K562 (cell line): ENCODE data around the gene RBPJ. TPM values are rescaled to one million over a fixed set of nuclear protein-coding genes. Genes with fewer than 3 reads are reported as not detected.

ENCODE experiments used
- CLOCK ChIP-seq: fragments of 250-450 bp; sonication (Bioruptor Pico); IDR thresholded peaks from 2 replicates; pipeline ENCODE4 v1.4.0; 2020; ENCODE audit warnings: mild to moderate bottlenecking, moderate library complexity, borderline replicate concordance
- DEAF1 ChIP-seq: fragments of 450-650 bp; formaldehyde crosslinking; IDR thresholded peaks from 2 replicates; pipeline ENCODE4 v1.4.0; 2020; ENCODE audit warnings: mild to moderate bottlenecking, moderate library complexity
- HNRNPK ChIP-seq: fragments of 200-400 bp; formaldehyde crosslinking; IDR thresholded peaks from one replicate; pipeline ENCODE4 v1.6.1; 2018; ENCODE audit warnings: mild to moderate bottlenecking, low read depth, low read length; ENCODE audit not compliant: poor library complexity, severe bottlenecking
- KLF13 ChIP-seq: fragments of 450-650 bp; IDR thresholded peaks from 2 replicates; pipeline ENCODE4 v1.6.1; 2016; ENCODE audit warnings: missing genetic modification characterization, low read depth, mild to moderate bottlenecking, missing compliant biosample characterization, moderate library complexity, borderline replicate concordance
- MAFG ChIP-seq: fragments of 450-650 bp; conservative IDR thresholded peaks from 2 replicates; pipeline ENCODE4 v1.6.1; 2016; ENCODE audit warnings: missing genetic modification characterization, missing compliant biosample characterization
- NCOA2 ChIP-seq, 2 experiments: fragments of 450-650 bp; IDR thresholded peaks; 2 replicates each; pipeline ENCODE4 v1.6.1; 2018; ENCODE audit warnings: mild to moderate bottlenecking in 2 of 2, moderate library complexity in 1 of 2; ENCODE audit not compliant: partially characterized antibody in 2 of 2
- PHTF2 ChIP-seq: fragments of 250-450 bp; sonication (Bioruptor Pico); IDR thresholded peaks from 2 replicates; pipeline ENCODE4 v1.5.0; 2021; ENCODE audit warnings: mild to moderate bottlenecking
- POLR2A ChIP-seq: fragments of 450-650 bp; conservative IDR thresholded peaks from 2 replicates; pipeline ENCODE4 v1.6.1; 2016
- POLR3G ChIP-seq: IDR thresholded peaks from 2 replicates; pipeline ENCODE4 v1.6.1; 2011; ENCODE audit not compliant: insufficient read length, insufficient replicate concordance; ENCODE audit errors: extremely low read depth
- POU5F1 ChIP-seq: fragments of 150-350 bp; IDR thresholded peaks from 2 replicates; pipeline ENCODE4 v1.6.1; 2014; ENCODE audit warnings: borderline replicate concordance, low read length, low read depth, mild to moderate bottlenecking; ENCODE audit not compliant: partially characterized antibody
- STAT6 ChIP-seq: sonication (generic); formaldehyde crosslinking; IDR thresholded peaks from 2 replicates; pipeline ENCODE4 v1.8.1; 2023; ENCODE audit warnings: mild to moderate bottlenecking, missing genetic modification reagents
- THAP7 ChIP-seq: fragments of 250-450 bp; sonication (Bioruptor Pico); IDR thresholded peaks from 2 replicates; pipeline ENCODE4 v1.5.0; 2021
- ZNF436 ChIP-seq: fragments of 250-450, 450-650 bp; sonication (Bioruptor Pico); formaldehyde crosslinking; IDR thresholded peaks from 2 replicates; pipeline ENCODE4 v1.7.0; 2020; ENCODE audit warnings: mild to moderate bottlenecking
- ZNF639 ChIP-seq, 2 experiments: fragments of 200-800 bp in 1 of 2; sonication (Bioruptor generic) in 1 of 2; sonication (generic) in 1 of 2; formaldehyde crosslinking in 1 of 2; IDR thresholded peaks in 1 of 2; conservative IDR thresholded peaks in 1 of 2; 2 replicates each; pipeline versions ENCODE4 v1.5.0 to v1.6.1; 2016 to 2020; ENCODE audit warnings: missing compliant biosample characterization in 1 of 2, missing genetic modification characterization in 1 of 2, missing genetic modification reagents in 1 of 2
- ZNF668 ChIP-seq: fragments of 250-450 bp; sonication (Bioruptor Pico); IDR thresholded peaks from 2 replicates; pipeline ENCODE4 v1.8.0; 2022; ENCODE audit warnings: mild to moderate bottlenecking, inconsistent platforms
- polyA plus RNA-seq, 8 experiments: library from polyadenylated mRNA; depleted of rRNA in 4 of 8; stranded (reverse) in 5 of 8; unstranded in 3 of 8; fragments of >200 nt; fragmentation: Nextera tagmentation in 2 of 8; fragmentation: Illumina TruSeq in 1 of 8; extraction: Ambion mirVana in 2 of 8; extraction: Trizol in 1 of 8; gene quantifications; 2 replicates each; pipeline versions ENCODE4 v1.2.1 to v1.2.3, GENCODE V29; 2011 to 2014; ENCODE audit warnings: inconsistent platforms in 1 of 8, missing spikeins in 1 of 8
- total RNA-seq, 7 experiments: library from RNA; depleted of rRNA in 6 of 7; stranded (reverse); fragments of >200 nt in 6 of 7; fragmentation: Illumina TruSeq in 2 of 7; extraction: Trizol in 2 of 7; gene quantifications; 2 replicates each; pipeline versions ENCODE4 v1.2.1 to v1.2.3, GENCODE V29; 2011 to 2021; ENCODE audit warnings: low replicate concordance in 1 of 7
- TF ChIP-seq, protein P1 (sequence below): fragments of 450-650 bp; formaldehyde crosslinking; IDR thresholded peaks from 2 replicates; pipeline ENCODE4 v1.4.0; 2020; ENCODE audit warnings: mild to moderate bottlenecking, moderate library complexity

Gene RBPJ
- total and polyA plus RNA-seq, 9 of the 15 experiments (the other 6 are each of a cell fraction or from before 2014, with no cell fraction given) = 17.2 to 49.4 (median 33.8) TPM

DNA sequence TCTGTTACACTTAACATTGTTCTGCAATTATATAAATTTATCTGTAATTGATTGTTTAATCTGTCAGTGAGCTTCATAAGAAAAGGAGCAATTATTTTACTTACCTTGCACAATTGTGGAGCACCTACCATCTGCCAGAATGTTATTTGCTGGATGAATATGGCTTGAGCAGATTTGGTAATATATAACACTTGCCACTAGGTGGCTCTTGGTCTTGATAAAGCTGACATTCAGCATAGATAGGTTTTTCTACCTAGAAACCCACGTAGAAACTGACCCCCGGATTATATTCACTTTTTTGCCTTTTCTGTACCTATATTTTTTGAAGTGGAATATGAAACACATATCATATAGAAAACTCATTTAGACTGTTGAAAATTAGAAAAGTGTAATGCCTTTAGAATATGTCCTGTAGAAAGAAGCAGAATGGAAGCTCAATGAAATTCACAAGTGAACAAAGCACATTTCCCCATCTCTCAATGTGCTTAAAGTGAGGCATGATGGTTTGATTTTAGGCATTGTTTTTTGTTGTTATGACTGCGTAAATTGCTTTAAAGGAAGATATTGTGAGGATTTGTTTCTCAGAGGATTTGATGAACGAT, 9.5 kb downstream of the RBPJ start (continued):
- TF ChIP-seq ZNF639 (CRISPR knock-in tag; conservative IDR thresholded peaks at IDR 0.05 in 1 of 2, IDR thresholded peaks at IDR 0.05 in 1 of 2) (no peak), KLF13 (tag) (no peak), HNRNPK (no peak), PHTF2 (no peak), POLR3G (no peak), CLOCK (CRISPR knock-in tag) (no peak), ZNF436 (CRISPR knock-in tag) (no peak), NCOA2 (IDR thresholded peaks at IDR 0.05; ENCODE audit: partially characterized antibody in 2 of 2) (no peak), MAFG (tag) (peak; percentile 41), ZNF668 (CRISPR knock-in tag) (no peak), STAT6 (CRISPR knock-in tag) (no peak), DEAF1 (peak; percentile 38; the same call in 1 of the 2 replicates), POLR2A (no peak), POU5F1 (no peak), THAP7 (CRISPR knock-in tag) (no peak)
- TF ChIP-seq, protein P1, sequence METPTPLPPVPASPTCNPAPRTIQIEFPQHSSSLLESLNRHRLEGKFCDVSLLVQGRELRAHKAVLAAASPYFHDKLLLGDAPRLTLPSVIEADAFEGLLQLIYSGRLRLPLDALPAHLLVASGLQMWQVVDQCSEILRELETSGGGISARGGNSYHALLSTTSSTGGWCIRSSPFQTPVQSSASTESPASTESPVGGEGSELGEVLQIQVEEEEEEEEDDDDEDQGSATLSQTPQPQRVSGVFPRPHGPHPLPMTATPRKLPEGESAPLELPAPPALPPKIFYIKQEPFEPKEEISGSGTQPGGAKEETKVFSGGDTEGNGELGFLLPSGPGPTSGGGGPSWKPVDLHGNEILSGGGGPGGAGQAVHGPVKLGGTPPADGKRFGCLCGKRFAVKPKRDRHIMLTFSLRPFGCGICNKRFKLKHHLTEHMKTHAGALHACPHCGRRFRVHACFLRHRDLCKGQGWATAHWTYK (CRISPR knock-in tag) = no peak
